ENCODE measurements around the gene TULP3.

The TULP3 gene

DNA sequence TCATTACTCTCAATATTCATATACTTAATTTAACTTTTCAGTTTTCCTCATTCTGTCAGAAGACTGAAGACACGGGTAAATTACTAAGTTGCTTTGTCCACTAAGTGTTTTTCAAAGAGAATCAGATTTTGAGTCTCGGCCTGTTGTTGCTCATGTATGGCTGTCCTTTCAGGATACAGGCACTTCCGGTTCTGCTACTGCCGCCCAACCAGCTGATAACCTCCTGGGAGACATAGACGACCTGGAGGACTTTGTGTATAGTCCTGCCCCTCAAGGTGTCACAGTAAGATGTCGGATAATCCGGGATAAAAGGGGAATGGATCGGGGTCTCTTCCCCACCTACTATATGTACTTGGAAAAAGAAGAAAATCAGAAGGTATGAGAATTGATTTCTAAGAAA is 40.2 kb downstream of the TULP3 start:
- no peak for DNase-seq (ENCODE audit: low spot score)

- no peak for DNase-seq (ENCODE audit: low spot score)
These were observed 42.9 kb downstream of the TULP3 start for GRCh38 chr12:2933586-2933985.

- no peak for DNase-seq (ENCODE audit: low spot score)
These were observed 43.7 kb downstream of the TULP3 start for GRCh38 chr12:2934371-2934770.

GRCh38 chr12:2936301-2936700 is 45.6 kb downstream of the TULP3 start:
- DNase-seq (ENCODE audit: low spot score), result no peak

DNA sequence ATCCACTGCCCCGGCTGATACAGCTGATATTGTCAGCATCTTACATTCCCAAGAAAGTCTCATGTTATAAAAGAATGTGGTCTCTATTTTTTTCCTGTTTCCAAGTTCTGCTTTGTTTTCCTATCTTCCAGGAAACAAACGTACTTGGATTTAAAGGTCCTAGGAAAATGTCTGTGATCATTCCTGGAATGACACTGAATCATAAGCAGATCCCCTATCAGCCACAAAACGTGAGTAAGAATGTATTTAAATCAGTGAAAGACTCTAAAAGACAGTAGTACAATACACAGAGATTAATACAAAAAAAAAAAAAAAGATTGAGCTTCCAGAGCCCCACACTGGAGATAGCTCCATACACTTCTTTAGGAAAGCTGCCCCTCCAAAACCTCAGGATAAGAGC is 46.8 kb downstream of the TULP3 start:
- no peak for DNase-seq (ENCODE audit: low spot score)

DNA sequence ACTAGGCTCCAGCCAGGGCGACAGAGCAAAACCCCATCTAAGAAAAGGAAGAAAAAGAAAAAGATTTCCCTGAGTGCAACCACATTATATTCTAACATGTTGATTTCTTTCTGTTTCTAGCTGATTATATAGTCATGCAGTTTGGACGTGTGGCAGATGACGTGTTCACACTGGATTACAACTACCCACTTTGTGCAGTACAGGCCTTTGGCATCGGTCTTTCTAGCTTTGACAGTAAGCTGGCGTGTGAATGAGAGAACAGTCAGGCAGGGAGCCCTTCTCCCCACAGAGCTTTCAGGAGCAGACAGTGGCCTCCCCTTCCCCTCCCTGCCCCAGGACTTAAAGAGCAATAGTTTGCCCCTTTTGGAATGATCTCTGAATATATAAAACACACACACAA is 48.5 kb downstream of the TULP3 start:
- DNase-seq (ENCODE audit: low spot score), result no peak

DNA sequence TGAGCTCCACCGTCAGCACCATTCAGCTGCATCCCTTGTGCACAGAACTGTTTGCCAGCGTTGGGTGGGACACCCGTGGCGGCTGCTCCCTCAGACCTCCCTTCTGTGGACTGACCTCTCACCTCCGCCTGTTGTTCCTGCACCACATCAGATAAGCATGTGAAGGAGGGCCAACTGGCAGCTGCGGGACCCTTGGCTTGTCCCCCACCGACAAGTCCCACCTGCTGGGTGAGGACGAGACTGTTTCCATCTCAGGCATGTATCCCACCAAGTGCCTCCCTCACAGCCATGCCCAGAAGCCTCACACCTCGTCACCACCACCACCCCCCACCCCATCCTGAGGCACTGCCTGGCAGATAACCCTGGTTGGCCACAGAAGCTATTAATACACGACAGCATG is 49.9 kb downstream of the TULP3 start:
- no peak for DNase-seq (ENCODE audit: low spot score)

- no peak for DNase-seq (ENCODE audit: low spot score)
These were observed 50.8 kb downstream of the TULP3 start for GRCh38 chr12:2941524-2941923.

DNA sequence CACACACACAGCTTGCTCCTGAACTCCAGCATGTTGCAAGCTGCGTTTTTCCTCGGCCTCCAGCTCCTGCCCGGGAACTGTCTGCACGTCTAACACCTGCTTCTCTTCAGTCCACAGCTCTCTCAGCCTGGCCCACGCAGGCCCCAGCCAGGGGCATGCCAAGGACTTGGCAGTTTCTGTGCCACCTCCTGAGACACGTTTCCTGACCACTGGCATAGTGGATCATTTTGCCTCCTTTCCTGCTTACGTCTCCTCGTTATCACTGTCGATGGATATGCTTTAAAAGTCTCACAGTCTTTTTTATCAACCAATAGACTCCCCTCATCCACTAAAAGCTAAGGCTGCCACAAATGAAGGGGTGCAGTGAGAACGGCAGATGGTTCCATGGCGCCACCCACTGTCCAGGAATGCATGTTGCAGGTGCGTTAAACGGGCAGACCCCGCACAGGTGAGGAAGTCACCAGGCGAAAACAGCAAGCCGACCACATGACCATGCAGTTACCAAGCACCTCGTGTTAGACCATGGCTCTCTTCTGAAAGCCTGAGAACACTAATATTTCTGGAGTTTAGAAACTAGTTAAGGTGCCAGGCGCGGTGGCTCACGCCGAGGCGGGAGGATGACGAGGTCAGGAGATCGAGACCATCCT is 53.8 kb downstream of the TULP3 start:
- DNase-seq (ENCODE audit: low spot score), result peak; percentile 14

- DNase-seq (ENCODE audit: low spot score), result no peak
These were observed 58.7 kb downstream of the TULP3 start for GRCh38 chr12:2949411-2949810.

- no peak for DNase-seq (ENCODE audit: low spot score)
These were observed 65.2 kb downstream of the TULP3 start for GRCh38 chr12:2955888-2956287.

- no peak for DNase-seq (ENCODE audit: low spot score)
These were observed 67.2 kb downstream of the TULP3 start for GRCh38 chr12:2957816-2958431.

- DNase-seq (ENCODE audit: low spot score), result no peak
These were observed 67.9 kb downstream of the TULP3 start for GRCh38 chr12:2958432-2959191.

DNA sequence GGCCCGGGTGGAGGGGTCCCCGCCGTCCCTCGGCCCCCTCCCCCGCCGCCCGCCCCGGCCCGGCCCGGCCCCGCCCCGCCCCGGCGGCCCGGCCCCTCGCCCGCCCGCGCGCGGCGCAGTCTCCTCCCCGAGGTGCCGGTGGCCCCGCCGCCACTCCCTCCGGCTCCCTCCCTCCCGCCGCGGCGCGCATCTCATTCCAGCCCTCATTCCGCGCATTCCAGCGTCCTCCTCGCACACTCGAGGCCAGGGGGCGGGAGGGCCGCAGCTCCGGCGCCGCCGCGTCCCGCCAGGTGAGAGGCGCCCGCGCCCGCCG is 68.5 kb downstream of the TULP3 start, which contains the start of gene TEAD4:
TEAD4 (plus strand) TSS at position 206 of the 313 bp plus-strand sequence.
- DNase-seq (ENCODE audit: low spot score), result no peak

DNA sequence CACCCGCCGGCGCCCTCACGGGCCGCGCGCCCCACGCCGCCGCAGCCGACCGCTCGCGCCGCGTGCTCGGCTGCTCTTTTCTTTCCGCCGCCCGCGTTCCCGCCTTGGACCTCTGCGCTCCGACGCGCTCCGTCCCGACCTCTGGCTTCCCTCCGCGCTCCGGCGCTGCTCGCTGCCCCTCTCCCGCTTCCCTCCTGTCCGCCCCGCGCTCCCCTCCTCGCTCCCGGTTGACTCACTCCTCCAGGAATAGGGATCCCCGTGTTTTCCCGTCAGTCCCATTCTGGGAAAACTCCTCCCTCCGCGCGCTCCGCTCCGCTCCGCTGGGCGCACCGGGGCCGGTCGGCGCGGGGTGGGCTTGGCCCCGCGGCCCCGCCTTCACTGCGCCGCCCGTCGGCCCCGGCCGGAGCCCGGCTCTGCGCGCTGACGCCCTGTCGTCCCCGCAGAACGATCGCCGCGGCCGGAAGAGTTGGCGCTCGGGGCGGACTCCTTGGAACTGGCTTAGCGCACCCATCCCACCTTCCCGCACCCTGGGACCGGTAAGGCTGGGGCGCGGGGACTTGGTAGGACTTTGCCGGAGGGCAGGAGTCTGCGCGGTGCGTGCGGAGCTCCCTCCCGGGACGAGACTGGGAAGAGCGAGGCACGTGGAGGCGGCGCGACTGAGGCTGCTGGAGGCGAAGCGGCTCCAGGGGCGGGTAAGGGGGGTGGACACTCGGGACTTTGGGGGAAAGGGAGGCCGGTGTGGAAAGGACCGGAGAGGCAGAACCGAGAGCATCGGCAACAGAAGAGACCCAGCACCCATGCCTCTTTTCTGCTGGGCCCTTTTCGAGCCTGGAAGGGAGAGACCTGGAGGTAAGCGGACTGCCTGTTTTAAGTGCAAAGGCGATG is 69.1 kb downstream of the TULP3 start:
- no peak for DNase-seq (ENCODE audit: low spot score)

DNA sequence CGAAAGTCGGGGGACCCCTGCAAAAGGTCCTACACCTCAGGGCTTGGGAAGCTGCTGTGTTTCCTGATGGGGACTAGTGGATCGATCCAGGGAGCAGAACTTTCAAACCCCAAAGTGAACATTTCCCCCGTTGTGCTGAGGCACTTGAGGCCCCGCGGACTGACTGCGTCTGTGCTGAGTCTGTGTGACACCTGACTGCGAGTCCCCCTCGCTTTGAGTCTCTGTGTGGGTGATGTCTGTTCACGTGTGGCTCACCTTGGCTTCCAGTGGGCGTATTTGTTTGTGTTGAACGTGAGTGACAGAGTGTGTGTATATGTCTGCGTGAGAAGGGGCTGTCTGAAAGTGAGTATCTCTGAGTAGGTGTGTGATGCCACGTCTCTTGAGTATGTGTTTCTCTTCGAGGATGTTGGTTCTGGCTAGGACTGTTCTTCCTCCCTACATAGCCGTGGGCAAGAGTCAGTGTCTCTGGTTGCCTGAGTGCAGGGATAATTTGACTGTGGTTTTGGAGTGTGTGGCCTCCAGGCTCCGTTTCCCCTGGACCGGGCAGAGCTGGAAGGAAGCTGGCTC is 69.8 kb downstream of the TULP3 start:
- no peak for DNase-seq (ENCODE audit: low spot score)

DNA sequence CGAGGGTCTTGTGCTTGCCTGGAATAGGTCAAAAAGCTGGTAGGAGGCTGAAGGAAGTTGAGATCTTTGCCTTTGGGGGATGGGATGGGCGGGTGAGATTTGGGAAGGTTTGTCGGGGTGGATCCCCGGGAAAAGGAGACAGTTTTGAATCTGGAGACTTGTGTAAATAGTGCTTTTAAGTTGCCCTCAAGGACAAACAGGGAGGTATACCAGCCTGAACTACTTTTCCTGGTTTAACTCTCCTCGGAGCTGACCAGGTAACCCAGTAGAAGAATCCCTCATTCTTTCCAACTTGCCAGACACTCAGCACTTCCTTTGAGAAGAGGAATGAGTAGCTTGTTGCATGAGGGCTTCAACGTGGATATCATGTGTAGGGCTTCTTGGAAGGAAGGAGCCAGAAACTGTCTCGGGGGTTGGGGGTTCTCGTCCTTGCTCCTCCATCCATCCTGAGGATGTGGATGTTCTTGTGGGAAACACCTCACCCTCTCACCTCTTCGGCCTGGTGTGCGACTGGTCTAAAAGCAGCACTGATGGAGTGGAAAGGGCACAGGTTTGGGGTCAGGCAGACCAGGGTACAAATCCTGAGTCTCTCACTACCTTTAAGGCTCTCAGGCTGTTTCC is 70.4 kb downstream of the TULP3 start:
- DNase-seq (ENCODE audit: low spot score), result no peak

DNA sequence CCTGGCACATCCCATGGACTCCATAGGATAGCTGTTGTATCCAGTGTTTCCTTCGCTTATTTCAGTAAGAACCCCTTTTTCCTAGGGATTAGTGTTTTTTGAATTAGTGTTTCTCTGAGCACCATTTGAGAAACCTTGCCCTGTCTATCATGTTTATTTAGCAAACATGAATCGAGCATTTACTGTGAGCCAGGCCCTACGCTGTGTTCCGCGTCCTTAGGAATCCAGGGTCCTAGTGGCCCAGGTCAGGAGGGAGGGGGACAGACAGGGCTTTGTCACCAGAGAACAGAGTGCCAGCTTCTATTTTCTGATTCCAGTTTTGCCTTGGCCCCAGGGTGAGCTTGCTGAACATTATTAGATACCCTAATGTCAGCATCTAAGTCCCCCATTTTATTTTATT is 71.0 kb downstream of the TULP3 start:
- no peak for DNase-seq (ENCODE audit: low spot score)

DNA sequence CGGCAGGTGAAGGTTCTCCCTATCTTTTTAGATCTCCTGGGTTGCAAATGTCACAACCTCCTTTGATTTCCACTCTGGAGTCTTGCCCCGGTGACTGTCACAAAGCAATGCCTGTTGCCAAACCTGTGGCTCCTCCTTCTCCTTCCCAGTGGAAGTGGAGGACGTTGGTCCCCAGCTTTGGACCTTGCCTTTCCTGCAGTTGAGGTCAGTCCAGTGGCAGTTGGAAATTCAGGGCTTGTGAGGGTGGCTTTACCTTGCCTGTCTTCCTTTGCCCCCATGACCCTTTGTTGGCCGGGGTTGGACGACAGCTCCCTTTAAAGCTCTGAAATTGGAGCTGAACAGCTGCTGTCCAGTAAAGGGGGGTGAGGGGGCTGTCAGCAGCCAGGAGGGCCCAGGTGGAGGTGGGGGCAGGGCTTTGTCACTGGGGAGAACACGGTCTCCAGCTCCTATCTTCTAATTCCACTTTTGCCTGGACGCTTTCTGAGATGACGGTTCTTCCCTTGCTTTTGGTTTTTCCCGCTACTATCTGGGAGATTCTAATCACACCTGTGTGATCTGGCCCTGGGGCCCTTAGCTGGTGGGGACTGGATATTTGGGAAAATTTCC is 72.6 kb downstream of the TULP3 start:
- DNase-seq (ENCODE audit: low spot score), result no peak

GRCh38 chr12:2963760-2964292 is 73.1 kb downstream of the TULP3 start:
- DNase-seq (ENCODE audit: low spot score), result no peak

- no peak for DNase-seq (ENCODE audit: low spot score)
These were observed 77.0 kb downstream of the TULP3 start for GRCh38 chr12:2967651-2968050.
